GM18870 (cell line): Measurements from ENCODE around the gene BAZ2B.
A peak's percentile ranks its signal among the peaks of the same experiment; 100 is the strongest.
"Not testable (repeated sequence)": the region's sequence is repeated elsewhere in the genome, so short reads cannot be mapped to it uniquely, and the experiment has no call there.

Experiments used
- ATAC-seq: cut with Tn5 transposase; IDR thresholded peaks from one replicate; pipeline ENCODE4 v1.9.1; 2021; ENCODE audit warnings: moderate library complexity; ENCODE audit not compliant: unreplicated experiment

BAZ2B gene

GRCh38 chr2:159538801-159539200 is 77.5 kb downstream of the BAZ2B start:
- ATAC-seq, result no peak

- ATAC-seq, result not testable (repeated sequence)
These were observed 81.1 kb downstream of the BAZ2B start for GRCh38 chr2:159535261-159535660.

DNA sequence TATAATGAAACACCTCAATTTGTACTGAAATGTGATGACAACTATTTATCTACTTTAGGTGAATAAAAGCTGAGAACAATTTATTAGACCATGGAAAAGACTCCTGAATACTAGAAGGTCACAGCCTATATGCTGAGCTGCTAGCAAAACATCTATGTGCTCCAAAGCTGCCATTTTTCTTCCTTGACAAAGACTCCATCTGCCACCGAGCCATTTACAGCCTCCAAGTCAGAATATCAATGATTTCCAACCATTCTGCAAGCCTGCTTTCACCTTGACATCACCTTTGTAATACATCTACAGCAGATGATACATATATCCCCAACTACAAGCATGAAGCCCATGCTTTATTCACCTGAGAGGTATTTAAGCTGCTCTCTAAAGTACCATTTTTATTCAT is 84.9 kb downstream of the BAZ2B start:
- no peak for ATAC-seq

GRCh38 chr2:159526433-159526832 is 89.9 kb downstream of the BAZ2B start:
- no peak for ATAC-seq

DNA sequence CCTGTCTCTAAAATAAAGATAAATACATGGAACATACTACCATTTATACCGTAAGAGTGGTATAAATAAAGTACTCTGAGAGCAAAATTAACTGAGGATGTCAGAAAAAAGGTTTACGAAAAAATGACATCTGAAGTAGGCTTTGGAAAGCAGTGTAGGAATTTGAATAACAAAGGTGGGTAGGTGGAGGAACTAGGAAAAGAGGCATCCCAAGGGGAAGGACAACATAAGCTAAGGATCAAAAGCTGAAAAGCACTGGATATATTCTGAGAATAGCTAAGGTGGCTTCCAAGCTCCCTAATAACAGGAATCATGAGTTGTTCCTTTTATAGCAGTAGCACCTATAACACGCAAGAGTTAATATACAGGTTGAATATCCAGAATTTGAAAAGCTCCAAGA is 91.3 kb downstream of the BAZ2B start:
- ATAC-seq, result no peak

- ATAC-seq, result no peak
These were observed 95.1 kb downstream of the BAZ2B start for GRCh38 chr2:159521272-159521671.

DNA sequence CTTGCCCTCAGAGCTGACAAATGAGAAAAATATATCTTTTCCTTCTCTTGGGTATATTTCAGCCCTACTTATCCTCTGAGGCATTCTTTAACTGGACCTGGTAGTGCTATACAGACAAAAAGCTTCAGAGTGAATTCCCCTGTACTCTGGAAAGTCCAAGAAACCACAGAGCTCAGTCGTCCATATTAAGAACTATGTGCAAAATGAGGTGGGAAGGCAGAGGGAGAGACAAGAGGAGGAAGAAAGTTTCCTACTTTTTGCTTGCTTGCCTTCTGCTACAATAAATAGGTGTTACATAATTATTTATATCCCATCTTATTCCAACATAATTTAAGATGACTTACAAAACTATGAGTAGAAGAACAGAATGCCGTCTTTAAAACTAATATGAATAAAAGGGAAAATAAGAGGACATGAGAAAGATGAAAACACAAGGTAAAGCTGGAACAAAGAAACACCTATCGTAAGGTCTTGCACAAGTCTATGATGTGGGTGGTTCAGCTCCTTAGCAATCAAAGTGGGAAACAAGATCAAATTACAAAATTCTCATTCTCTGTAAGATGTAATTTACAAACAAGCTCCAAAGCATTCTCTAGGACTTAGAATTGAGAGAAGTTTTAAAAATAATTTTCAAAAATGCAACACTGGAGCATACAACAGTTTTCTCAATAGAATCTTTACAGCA is 97.9 kb downstream of the BAZ2B start:
- ATAC-seq, result no peak

DNA sequence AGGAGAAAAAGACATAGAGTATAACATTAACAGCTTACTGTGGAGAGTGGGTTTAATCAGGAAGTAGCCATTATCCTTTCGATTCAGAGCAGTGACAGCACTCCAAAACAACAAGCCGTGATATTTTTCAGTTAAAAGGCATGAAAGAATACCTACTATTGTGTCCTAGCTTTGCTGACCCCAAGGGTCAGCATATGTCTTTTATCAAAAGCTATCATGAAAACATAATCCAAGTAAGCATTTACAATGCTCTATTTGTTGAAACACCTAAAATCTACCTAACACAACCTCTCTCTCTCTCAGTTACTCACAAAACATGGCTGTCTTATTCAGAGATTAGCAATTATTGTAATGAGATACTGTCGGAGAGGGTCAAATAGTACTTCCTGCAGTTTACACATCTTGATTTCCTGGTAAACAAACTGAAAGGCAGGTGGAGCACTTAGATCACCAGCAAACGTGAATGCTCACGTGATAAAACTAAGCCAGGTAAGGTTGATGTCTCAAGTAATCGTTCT is 100.0 kb downstream of the BAZ2B start:
- ATAC-seq, result peak; percentile 89

DNA sequence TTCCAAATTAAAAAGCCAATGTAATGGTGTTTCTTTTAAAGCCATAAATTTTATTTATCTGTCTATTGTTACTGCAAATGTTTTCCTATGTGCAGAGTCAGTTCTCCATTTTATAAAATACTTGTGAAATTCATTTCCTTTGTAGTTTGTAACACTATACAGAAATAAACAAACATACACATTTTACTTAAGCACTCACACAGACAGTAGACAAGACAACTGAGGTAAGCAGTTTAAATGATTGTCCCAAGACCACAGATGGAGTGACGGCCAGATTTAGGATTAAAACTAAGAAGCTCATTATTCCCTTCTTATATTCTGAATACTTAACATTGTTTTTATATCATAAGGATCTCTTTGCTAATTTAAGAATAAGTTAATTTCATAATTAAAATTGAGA is 100.9 kb downstream of the BAZ2B start:
- ATAC-seq, result no peak

- ATAC-seq, result no peak
These were observed 102.6 kb downstream of the BAZ2B start for GRCh38 chr2:159513745-159514144.

GRCh38 chr2:159508140-159508539 is 108.2 kb downstream of the BAZ2B start:
- no peak for ATAC-seq

- no peak for ATAC-seq
These were observed 109.4 kb downstream of the BAZ2B start for GRCh38 chr2:159506764-159507440.

GRCh38 chr2:159506202-159506601 is 110.1 kb downstream of the BAZ2B start:
- no peak for ATAC-seq

GRCh38 chr2:159505196-159505595 is 111.2 kb downstream of the BAZ2B start:
- ATAC-seq, result no peak

DNA sequence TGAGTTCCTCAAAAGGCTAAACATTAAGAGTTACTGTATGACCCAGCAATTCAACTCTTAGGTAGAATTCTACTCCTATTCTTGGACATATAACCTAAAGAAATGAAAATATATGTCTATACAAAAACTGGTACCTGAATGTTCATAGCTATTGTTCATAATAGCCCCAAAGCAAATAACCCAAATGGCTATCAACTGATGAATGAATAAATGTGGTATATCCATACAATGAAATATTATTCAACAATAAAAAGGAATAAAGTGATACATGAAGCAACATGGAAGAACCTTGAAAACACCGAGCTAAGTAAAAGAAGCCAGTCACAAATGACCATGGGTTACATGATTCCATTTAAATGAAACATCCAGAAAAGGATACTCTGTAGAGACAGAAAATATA is 114.6 kb downstream of the BAZ2B start:
- ATAC-seq, result no peak

DNA sequence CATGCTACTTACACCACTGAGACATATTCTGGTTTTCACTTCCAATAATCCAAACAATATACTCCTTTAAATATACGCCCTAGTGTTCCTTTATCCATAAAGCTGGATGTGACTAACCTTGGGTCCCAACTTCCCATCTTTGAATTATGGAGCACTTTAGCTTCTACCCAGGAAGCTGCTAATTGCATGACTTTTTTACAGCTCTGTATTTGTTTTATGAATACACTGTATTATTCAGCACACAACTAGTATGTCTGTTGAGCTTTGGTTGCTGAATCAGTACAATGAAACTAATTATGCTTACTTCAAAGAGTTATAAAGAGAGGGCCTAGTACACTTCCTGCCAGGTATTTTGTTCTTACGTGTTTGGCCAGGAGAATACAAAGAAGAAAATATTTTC is 118.5 kb downstream of the BAZ2B start:
- ATAC-seq, result no peak

- no peak for ATAC-seq
These were observed 119.1 kb downstream of the BAZ2B start for GRCh38 chr2:159497256-159497655.

- no peak for ATAC-seq
These were observed 126.9 kb downstream of the BAZ2B start for GRCh38 chr2:159489476-159489875.

GRCh38 chr2:159484532-159484931 is 131.8 kb downstream of the BAZ2B start:
- no peak for ATAC-seq

DNA sequence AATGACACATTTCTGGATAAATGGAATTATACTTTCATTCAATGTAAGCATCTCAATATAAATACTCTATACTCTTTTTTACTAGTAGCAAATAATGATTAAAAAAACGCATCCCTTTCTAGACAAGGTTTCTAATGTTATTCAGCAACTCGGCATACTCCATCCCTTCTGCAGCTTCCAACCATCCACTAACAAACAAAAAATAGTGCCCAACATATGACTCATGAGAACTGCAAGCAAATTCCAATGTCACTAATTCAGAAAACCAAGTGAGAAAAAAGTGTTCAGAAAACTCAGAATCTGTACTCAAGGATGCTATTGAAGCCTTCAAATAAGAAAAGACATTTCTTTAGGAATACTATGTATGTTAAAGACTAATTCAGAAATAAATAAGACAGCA is 140.0 kb downstream of the BAZ2B start:
- no peak for ATAC-seq

GRCh38 chr2:159475793-159476192 is 140.6 kb downstream of the BAZ2B start:
- ATAC-seq, result no peak

GRCh38 chr2:159471340-159471739 is 145.0 kb downstream of the BAZ2B start:
- no peak for ATAC-seq

- ATAC-seq, result no peak
These were observed 148.1 kb downstream of the BAZ2B start for GRCh38 chr2:159468257-159468656.
